Measurements from ENCODE around the gene TACR2.

TACR2 gene

GRCh38 chr10:69367469-69367868 is 49.2 kb downstream of the TACR2 start:
- no peak for DNase-seq

GRCh38 chr10:69366738-69367137 is 50.0 kb downstream of the TACR2 start:
- no peak for DNase-seq

DNA sequence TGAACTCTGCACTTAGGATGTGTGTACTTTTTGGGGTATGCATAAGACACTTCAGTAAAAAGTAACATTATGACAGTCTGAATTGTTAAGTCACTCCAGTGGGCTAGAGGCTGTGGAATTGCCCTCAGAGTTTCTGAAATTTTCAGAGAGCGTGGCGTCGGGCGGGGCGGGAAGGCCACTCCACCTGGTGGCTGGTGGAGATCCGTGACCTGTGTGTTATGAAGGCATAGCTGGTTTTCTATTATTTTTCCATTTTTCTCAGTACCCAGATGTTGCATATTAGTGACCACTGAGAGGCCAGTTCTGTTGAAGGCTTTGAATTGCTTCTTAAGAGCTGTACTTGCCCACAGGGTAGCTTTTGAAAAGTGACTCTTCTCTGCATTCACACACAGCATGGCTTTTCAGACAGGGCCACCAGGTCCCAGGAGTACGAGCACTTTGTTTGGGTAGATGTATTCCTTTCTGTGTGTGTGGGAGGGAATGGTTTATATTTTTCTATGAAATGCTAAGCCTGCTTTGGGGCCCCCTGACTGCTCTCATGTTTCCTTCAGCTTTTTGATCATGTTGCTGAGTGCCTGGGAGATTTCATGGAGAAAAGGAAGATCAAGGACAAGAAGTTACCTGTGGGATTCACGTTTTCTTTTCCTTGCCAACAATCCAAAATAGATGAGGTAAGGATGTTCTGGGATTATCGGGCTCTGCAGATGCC is 52.3 kb downstream of the TACR2 start:
- DNase-seq: no peak

- no peak for DNase-seq
Measured at GRCh38 chr10:69363666-69364065, 53.1 kb downstream of the TACR2 start.

- DNase-seq: peak; percentile 71
Measured at GRCh38 chr10:69362471-69362954, 54.2 kb downstream of the TACR2 start.

DNA sequence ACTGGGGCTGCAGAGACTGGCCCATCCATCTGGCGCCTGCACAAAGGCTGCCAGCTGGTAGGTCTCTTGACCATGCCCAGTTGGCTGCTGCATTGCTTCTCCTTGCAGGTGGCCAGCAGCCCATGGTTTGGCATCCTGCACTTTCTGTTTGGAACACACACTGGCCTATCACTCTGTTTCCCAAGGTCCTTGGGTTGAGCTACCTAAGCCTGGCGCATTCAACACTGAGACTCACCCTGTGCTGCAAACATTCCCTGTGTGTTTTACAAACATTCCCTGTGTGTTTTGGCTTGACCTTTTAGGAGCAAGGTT is 55.5 kb downstream of the TACR2 start:
- no peak for DNase-seq

DNA sequence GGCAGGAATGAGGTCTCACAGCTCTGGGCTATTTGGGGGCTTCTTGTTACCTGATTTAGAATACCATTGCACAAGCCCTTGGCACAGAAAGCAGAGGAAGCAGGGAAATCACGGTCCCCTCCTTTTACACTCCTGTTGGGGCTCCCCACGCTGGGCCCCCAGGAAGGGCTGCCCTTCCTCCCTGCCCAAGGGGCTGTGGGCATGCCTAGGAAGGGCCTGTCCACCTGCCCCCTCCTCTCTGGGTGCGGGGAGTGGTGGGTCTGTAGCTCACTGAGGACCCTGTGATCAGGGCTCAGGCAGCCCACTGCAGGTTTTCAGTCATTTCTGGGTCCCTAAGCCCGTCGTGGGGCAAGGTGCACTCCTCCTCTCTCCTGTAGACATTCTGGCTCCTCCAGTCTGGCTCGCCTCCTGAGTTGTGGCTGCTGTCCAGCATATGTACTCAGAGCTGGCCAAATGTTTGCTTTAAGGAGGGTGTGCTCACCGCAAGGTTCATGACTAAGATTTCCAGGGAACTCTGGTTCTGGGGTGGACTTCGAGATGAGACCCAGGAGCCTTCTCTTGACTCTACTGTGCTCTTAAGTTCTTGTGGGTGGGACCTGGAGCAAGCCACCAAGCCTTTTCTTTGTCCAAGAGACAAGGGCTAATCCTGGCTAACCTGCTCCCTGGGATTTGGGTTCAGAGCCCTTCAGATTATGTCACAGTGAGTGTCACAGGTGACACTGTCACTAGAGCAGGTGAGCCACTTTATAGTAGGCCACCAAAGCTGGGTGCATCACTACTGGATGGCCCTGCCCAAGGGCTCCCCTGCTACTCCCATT is 56.0 kb downstream of the TACR2 start:
- no peak for DNase-seq

GRCh38 chr10:69359594-69359993 is 57.1 kb downstream of the TACR2 start:
- no peak for DNase-seq

- no peak for DNase-seq
Measured at GRCh38 chr10:69359148-69359547, 57.6 kb downstream of the TACR2 start.

DNA sequence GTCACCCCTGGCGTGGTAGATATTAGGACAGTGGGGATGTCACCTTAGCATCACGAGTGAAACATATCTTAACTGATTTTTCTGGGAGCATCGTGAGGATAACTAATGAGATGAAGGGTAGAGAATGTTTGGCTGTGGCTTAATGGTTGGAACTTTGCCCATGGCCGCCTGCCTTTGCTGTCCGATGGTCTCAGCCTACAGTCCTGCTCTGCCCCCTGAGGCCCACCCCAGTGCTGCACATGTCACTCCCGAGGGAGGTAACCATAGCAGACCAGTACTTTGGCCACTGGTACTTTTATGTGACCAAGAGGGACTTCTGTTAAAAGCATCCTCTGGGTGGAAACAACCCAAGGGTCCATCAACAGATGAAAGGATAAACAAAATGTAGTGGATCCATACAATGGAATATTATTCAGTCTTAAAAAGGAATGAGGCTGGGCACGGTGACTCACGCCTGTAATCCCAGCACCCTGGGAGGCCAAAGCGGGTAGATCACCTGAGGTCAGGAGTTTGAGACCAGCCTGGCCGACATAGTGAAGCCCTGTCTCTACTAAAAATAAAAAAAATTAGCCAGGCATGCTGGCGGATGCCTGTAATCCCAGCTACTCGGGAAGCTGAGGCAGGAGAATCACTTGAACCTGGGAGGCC is 58.4 kb downstream of the TACR2 start:
- no peak for DNase-seq

- DNase-seq: no peak
Measured at GRCh38 chr10:69356187-69356586, 60.5 kb downstream of the TACR2 start.

DNA sequence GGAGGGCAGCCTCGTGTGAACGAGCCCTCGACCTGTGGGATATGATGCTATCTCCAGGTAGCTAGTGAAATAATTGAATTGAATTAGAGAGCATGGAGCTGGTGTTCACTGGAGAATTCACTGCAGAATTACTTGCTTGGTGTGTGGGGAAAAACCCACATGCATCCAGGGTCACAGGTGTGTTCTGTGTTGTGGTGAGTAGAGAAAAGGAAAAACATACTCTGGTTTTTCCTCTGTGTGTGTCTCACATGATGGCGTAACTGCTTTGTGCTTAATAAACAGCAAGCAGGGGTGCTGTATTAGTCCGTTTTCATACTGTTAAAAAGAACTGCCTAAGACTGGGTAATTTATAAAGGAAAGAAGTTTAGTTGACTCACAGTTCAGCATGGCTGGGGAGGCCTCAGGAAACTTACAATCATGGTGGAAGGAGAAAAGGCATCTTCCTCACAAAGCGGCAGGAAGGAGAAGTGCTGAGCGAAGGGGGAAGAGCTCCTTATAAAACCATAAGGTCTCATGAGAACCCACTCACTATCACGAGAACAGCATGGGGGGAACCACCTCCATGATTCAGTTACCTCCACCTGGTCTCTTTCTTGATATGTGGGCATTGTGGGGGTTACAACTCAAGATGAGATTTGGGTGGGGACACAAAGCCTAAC is 62.6 kb downstream of the TACR2 start:
- DNase-seq: no peak
